Central memory CD4-positive, alpha-beta T cell (primary cell): ENCODE measurements around the gene DNAH8.
"Not testable (repeated sequence)": the region's sequence is repeated elsewhere in the genome, so short reads cannot be mapped to it uniquely, and the experiment has no call there.

ENCODE experiments used
- DNase-seq: peaks from one replicate; pipeline ENCODE4 v3.0.0; 2022

DNAH8 gene

GRCh38 chr6:38750968-38751615, 36.0 kb downstream of the DNAH8 start:
- no peak for DNase-seq

DNA sequence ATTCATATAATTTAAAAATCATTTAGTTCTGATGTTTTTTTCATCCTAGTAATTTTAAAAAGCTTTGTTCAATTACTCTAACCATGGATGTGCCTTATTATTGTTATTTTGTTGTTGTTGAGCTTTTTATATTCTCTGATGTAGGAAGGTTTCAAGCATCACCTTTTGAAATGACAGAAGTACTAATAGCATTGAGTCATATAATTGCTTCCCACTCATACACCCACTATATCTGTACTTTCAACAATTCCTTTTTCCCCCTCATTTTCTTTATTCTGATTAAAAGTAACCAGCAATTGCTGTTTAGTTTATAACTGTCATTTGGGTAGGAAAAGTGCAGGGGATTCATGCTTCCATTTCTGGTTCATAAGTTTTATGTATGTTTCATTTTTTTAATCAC, 38.6 kb downstream of the DNAH8 start:
- no peak for DNase-seq

GRCh38 chr6:38755207-38755606, 40.1 kb downstream of the DNAH8 start:
- no peak for DNase-seq

DNA sequence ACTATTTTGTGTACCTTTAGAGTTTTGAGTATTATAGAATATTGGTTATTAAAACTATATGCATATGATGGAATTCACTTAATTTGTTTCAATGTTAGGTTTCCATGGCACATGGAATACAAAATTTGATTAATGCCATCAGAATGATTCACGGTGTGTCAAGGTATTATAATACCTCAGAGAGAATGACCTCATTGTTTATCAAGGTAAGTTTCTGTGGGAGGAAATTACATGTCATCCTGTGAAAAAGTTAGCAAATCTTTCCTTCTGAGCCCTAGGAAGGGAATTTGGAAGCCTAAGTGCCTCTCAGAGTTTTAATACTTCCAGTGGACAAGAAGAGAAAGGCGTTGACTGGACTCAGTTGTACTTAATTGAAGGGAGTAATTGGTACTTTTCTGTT, 40.8 kb downstream of the DNAH8 start:
- DNase-seq = no peak

- DNase-seq = no peak
Observed at GRCh38 chr6:38760097-38760496, 45.0 kb downstream of the DNAH8 start.

DNA sequence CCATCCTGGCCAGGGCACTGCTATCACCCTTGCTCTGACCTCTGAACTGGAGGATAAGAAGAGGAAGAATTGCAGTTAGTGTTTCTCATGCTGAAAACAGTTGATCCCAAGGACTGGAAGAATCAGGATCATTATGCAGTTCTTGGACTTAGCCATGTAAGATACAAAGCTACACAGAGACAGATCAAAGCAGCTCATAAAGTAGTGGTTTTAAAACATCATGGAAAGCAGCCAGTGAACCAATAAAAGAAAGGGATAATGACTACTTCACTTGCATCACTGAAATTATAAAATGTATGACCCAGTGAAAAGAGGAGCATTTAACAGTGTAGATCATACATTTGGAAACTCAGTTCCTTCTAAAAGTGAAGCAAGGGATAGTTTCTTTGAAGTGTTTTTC, 47.7 kb downstream of the DNAH8 start:
- DNase-seq = no peak

GRCh38 chr6:38767560-38767959, 52.4 kb downstream of the DNAH8 start:
- DNase-seq = no peak

DNA sequence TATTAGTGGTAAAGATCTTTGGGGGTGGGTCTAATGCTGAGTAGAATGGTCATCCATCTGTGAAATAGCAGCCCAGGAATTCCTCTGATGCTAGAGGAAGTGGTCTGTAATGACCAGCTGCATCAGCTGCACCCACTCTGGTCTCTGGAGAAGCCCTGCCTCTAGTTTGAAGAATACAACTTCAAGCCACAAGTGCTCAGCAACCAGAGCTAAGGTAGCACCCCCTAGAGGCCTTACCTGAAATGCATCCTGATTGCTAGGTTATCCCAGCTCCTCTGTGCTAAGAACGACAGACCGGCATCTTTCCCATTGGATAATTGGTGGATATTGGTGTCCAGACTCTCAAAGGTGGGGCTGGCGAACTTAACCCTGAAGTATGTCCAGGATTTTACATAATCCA, 58.2 kb downstream of the DNAH8 start:
- DNase-seq = no peak

- no peak for DNase-seq
Observed at GRCh38 chr6:38774929-38775707, 60.0 kb downstream of the DNAH8 start.

DNA sequence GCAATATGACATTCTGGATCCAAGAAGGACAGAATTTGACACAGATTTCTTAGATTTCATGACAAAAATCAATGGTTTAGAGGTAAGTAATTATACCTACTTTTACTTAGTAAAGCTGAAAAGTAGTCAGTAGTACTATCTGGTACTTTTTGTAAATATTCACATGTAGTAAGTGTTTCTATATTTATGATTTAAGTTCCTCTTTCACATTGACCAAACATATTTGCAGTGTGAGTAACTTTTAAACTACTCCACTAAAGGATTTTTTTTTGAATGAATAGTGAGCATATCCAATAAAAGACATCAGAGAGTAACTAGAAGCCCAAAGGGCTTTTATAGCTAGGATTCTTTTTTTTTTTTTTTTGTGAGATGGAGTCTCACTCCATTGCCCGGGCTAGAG, 60.8 kb downstream of the DNAH8 start:
- no peak for DNase-seq

DNA sequence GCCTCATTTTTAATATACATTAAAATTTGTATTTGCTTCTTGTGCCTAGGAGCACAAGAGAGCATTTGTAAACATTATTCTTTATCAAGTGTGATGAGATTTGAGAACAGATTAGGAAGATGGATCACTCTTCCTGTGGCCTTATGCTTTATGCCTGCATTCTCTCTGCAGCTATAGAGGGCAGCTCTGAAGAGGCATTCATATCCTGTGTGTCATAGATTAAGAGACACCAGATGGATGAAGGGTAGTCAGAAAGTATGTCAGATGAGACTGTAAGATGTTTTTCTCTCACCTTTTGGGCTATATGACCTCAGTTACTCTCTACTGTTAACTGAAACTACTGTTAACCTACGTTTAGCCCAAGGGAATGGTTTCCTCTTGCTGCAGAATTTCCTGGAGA, 61.4 kb downstream of the DNAH8 start:
- no peak for DNase-seq

DNA sequence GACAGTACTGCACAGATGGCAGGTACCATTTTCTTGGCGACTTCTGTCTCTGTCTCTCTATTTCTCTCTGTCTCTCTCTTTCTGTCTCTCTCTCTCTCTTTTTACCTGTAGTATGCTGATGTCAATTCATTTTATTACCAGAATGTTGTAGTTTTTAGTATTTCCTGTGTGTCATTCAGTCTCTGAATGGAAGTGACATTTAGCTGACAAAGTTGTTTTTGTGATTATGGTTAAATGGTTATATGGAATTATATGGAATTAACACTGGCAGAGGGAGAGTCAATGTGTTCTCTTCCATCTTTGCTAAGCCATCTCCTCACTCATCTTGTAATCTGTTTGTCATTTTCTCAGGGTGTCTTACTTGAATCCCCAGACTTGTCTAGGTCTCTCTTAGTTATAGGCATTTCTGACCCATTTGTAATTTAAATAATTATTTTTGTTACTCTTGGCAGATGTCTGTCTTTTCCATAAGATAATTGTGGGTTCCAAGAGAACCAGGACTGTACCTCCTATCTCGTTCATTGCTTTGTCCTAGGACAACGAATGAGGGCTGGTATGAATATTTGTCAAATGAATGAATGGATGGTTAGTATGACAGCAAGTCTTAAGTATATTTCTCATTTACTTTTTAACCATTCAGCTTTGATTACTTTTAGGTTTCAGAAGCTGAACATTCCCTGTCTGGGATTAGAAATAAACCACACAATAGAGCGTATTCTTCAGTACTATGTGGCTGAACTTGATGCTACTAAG, 64.4 kb downstream of the DNAH8 start:
- no peak for DNase-seq

DNA sequence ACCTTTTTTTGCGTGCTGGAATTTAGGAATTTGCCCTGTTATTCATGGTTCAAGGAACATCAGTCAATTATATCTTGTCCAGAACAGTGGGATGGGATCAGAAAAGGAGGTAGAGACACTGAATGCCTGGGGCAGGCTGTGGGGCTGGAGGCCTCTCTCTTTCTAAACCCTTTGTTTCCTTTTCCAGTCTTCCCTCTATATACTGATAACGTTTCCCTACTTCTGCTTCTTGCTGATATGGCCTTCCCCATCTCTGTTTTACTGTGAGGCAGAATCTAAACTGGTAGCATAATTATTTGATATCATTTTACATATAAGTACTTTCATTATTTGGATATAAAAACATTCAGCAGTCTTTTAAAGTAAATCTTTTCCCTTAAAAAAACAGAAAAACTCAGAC, 67.5 kb downstream of the DNAH8 start:
- no peak for DNase-seq

- no peak for DNase-seq
Observed at GRCh38 chr6:38783443-38784228, 68.5 kb downstream of the DNAH8 start.

- no peak for DNase-seq
Observed at GRCh38 chr6:38784506-38785235, 69.6 kb downstream of the DNAH8 start.

DNA sequence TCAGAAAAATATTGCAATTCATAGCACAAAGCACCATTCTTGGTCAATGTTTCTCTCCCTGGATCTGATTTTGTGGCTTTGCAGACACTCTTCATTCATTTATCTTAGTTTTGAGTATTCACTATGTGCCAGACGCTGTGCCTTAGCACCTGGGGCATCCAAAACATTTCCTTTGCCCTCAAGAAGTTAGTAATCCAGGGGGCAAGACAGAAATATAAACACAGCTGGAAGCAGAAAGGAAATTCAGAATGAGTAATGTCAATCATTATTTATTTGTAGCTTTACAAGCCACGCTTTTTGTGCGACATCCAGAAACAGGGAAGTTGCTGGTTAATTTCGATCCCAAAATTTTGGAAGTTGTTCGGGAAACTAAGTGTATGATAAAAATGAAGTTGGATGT, 71.4 kb downstream of the DNAH8 start:
- DNase-seq = no peak

- no peak for DNase-seq
Observed at GRCh38 chr6:38789256-38789655, 74.1 kb downstream of the DNAH8 start.

DNA sequence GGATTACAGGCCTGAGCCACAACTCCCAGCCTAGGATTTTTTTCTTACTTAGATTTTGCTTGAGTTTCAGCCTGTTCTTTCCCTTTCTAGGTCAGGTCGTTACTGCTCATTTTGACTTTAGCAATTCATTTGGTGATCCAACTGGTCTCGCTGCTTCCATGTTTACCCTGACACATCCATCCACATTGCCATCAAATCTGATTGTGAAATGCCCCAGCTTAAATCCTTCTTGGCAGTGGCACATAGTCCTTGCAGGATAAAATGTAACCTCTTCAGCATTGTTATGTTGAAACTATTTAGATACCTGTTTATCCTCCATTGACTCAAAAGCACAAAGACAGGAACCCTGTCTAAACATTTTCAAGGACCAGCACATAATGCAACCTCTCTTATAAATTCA, 77.2 kb downstream of the DNAH8 start:
- DNase-seq = no peak

- DNase-seq = no peak
Observed at GRCh38 chr6:38794682-38795081, 79.6 kb downstream of the DNAH8 start.

- DNase-seq = no peak
Observed at GRCh38 chr6:38796006-38796405, 80.9 kb downstream of the DNAH8 start.

DNA sequence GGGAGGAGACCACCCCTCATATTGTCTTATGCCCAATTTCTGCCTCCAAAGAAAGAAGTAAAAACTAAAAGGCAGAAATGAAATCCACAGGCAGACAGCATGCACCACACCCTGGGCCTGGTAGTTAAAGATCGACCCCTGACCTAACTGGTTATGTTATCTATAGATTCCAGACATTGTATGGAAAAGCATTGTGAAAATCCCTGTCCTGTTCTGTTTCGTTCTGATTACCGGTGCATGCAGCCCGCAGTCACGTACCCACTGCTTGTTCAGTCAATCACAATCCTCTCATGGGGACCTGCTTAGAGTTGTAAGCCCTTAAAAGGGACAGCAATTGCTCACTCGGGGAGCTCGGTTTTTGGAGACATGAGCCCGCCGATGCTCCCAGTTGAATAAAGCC, 81.3 kb downstream of the DNAH8 start:
- DNase-seq = not testable (repeated sequence)

GRCh38 chr6:38796850-38797249, 81.7 kb downstream of the DNAH8 start:
- DNase-seq = no peak
